MCF 10A (cell line): ENCODE measurements around the gene ZBTB2. TPM values are rescaled to one million over a fixed set of nuclear protein-coding genes. Genes with fewer than 3 reads are reported as not detected.
"Not testable (repeated sequence)": the region's sequence is repeated elsewhere in the genome, so short reads cannot be mapped to it uniquely, and the experiment has no call there.

Experiments used
- BruUV-seq: library from RNA; stranded (reverse); fragments of 400-500 nt; replicated peaks from 2 replicates; lab custom pipeline; 2021; lab: Mats Ljungman, UMichigan
- CTCF ChIA-PET: fragments of 300-600 bp; sonication (Branson Sonifier 250); formaldehyde crosslinking; extraction: SDS; loops from one replicate; lab custom pipeline; 2021; ENCODE audit warnings: antibody characterized with exemption, inconsistent platforms; lab: Yijun Ruan, JAX
- POLR2A ChIA-PET: fragments of 300-600, 350-650 bp; sonication (Branson Sonifier 250); formaldehyde crosslinking; extraction: SDS; loops from one replicate; lab custom pipeline; 2020; ENCODE audit warnings: antibody characterized with exemption, inconsistent platforms; lab: Yijun Ruan, JAX
- DNase-seq: peaks from one replicate; pipeline ENCODE4 v3.0.0-alpha.2; 2018; ENCODE audit not compliant: unreplicated experiment
- H3K27ac Mint-ChIP-seq: one replicate; pipeline ENCODE4 v1.8.0; 2022; ENCODE audit warnings: mild to moderate bottlenecking, low read depth, mixed read lengths; ENCODE audit not compliant: unreplicated experiment
- H3K27me3 Mint-ChIP-seq: one replicate; pipeline ENCODE4 v1.8.0; 2022; ENCODE audit warnings: mixed read lengths; ENCODE audit not compliant: insufficient read depth, unreplicated experiment
- H3K36me3 Mint-ChIP-seq: one replicate; pipeline ENCODE4 v1.8.0; 2022; ENCODE audit warnings: mild to moderate bottlenecking, moderate library complexity, mixed read lengths; ENCODE audit not compliant: insufficient read depth, unreplicated experiment
- H3K4me1 Mint-ChIP-seq: one replicate; pipeline ENCODE4 v1.8.0; 2022; ENCODE audit warnings: mixed read lengths; ENCODE audit not compliant: insufficient read depth, unreplicated experiment
- H3K4me3 Mint-ChIP-seq: one replicate; pipeline ENCODE4 v1.8.0; 2022; ENCODE audit warnings: mild to moderate bottlenecking, moderate library complexity, mixed read lengths; ENCODE audit not compliant: unreplicated experiment
- H3K9me3 Mint-ChIP-seq: one replicate; pipeline ENCODE4 v1.8.0; 2022; ENCODE audit warnings: mixed read lengths; ENCODE audit not compliant: unreplicated experiment
- CTCF ChIP-seq: fragments of 200-600 bp; IDR thresholded peaks from one replicate; pipeline ENCODE4 v1.8.0; 2022; ENCODE audit warnings: antibody characterized with exemption, mild to moderate bottlenecking; ENCODE audit not compliant: unreplicated experiment
- intact Hi-C: fragments of 100-400 bp; cut with micrococcal nuclease; formaldehyde crosslinking; loops from 2 replicates; pipeline ENCODE4 v1.14.1; 2022
- total RNA-seq: library from RNA; stranded (reverse); gene quantifications from 2 replicates; pipeline ENCODE4 v1.2.3, GENCODE V29; 2022

ZBTB2 gene
- total RNA-seq, 1 experiment from 2014 or later: 15.6 TPM

DNA sequence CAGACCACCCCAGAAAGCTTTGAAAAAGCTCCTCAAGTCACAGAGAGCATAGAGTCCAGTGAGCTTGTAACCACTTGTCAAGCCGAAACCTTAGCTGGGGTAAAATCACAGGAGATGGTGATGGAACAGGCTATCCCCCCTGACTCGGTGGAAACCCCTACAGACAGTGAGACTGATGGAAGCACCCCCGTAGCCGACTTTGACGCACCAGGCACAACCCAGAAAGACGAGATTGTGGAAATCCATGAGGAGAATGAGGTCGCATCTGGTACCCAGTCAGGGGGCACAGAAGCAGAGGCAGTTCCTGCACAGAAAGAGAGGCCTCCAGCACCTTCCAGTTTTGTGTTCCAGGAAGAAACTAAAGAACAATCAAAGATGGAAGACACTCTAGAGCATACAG is 39.6 kb downstream of the ZBTB2 start:
- Mint-ChIP-seq H3K27ac (no peak overlapping the region), H3K4me1 (no peaks in the 10 kb centered on the region), H3K27me3 (no peaks in the 10 kb centered on the region), H3K4me3 (no peak overlapping the region), H3K9me3 (no peaks in the 10 kb centered on the region), H3K36me3 (no peaks in the 10 kb centered on the region)
- CTCF ChIA-PET: interaction anchor here (0.6 kb wide), 1 partner anchor 370 kb away, joined by 3 read pairs; no protein-coding TSS in a partner anchor
- DNase-seq: no peak
- POLR2A ChIA-PET: no interaction called here
- BruUV-seq: no TSS peak
- intact Hi-C loops: no loop called here
- no peak for TF ChIP-seq CTCF

GRCh38 chr6:151351146-151351700 is 40.1 kb downstream of the ZBTB2 start:
- CTCF ChIA-PET: no interaction called here

GRCh38 chr6:151350442-151351145 is 40.8 kb downstream of the ZBTB2 start:
- H3K27me3 Mint-ChIP-seq: no peaks in the 10 kb centered on the region
- no peak for TF ChIP-seq CTCF
- BruUV-seq: no TSS peak
- CTCF ChIA-PET: interaction anchor here (1.0 to 1.4 kb wide), 3 partner anchors 16 to 459 kb away, joined by 3 to 4 read pairs (median 4); no protein-coding TSS in a partner anchor
- H3K9me3 Mint-ChIP-seq: no peaks in the 10 kb centered on the region
- H3K4me1 Mint-ChIP-seq: no peaks in the 10 kb centered on the region
- no peak overlapping the region for H3K4me3 Mint-ChIP-seq
- intact Hi-C loops: no loop called here
- no peak for DNase-seq
- no peak overlapping the region for H3K27ac Mint-ChIP-seq
- H3K36me3 Mint-ChIP-seq: no peaks in the 10 kb centered on the region
- POLR2A ChIA-PET: interaction anchor here (1.2 kb wide), 1 partner anchor 16 kb away, joined by 3 read pairs; no protein-coding TSS in a partner anchor

More at GRCh38 chr6:151351146-151351700, 40.1 kb downstream of the ZBTB2 start:
- H3K27ac Mint-ChIP-seq: no peak overlapping the region
- no peaks in the 10 kb centered on the region for H3K27me3 Mint-ChIP-seq
- DNase-seq: no peak
- POLR2A ChIA-PET: interaction anchor here (1.2 kb wide), 1 partner anchor 16 kb away, joined by 3 read pairs; no protein-coding TSS in a partner anchor
- no peaks in the 10 kb centered on the region for H3K36me3 Mint-ChIP-seq
- intact Hi-C loops: no loop called here
- H3K4me1 Mint-ChIP-seq: no peaks in the 10 kb centered on the region
- TF ChIP-seq CTCF: no peak
- H3K4me3 Mint-ChIP-seq: no peak overlapping the region
- no peaks in the 10 kb centered on the region for H3K9me3 Mint-ChIP-seq
- BruUV-seq: no TSS peak

DNA sequence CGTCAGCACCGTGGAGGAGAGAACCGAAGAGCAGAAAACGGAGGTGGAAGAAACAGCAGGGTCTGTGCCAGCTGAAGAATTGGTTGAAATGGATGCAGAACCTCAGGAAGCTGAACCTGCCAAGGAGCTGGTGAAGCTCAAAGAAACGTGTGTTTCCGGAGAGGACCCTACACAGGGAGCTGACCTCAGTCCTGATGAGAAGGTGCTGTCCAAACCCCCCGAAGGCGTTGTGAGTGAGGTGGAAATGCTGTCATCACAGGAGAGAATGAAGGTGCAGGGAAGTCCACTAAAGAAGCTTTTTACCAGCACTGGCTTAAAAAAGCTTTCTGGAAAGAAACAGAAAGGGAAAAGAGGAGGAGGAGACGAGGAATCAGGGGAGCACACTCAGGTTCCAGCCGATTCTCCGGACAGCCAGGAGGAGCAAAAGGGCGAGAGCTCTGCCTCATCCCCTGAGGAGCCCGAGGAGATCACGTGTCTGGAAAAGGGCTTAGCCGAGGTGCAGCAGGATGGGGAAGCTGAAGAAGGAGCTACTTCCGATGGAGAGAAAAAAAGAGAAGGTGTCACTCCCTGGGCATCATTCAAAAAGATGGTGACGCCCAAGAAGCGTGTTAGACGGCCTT is 41.6 kb downstream of the ZBTB2 start:
- Mint-ChIP-seq H3K4me1 (no peaks in the 10 kb centered on the region), H3K9me3 (no peaks in the 10 kb centered on the region), H3K36me3 (no peaks in the 10 kb centered on the region), H3K4me3 (no peak overlapping the region), H3K27me3 (no peaks in the 10 kb centered on the region), H3K27ac (no peak overlapping the region)
- CTCF ChIA-PET: interaction anchor here (0.7 to 1.4 kb wide), 4 partner anchors 15 to 1294 kb away, joined by 3 to 4 read pairs (median 4); no protein-coding TSS in a partner anchor
- no peak for DNase-seq
- BruUV-seq: no TSS peak
- intact Hi-C loops: no loop called here
- POLR2A ChIA-PET: interaction anchor here (1.2 kb wide), 1 partner anchor 15 kb away, joined by 3 read pairs; no protein-coding TSS in a partner anchor
- TF ChIP-seq CTCF: no peak

DNA sequence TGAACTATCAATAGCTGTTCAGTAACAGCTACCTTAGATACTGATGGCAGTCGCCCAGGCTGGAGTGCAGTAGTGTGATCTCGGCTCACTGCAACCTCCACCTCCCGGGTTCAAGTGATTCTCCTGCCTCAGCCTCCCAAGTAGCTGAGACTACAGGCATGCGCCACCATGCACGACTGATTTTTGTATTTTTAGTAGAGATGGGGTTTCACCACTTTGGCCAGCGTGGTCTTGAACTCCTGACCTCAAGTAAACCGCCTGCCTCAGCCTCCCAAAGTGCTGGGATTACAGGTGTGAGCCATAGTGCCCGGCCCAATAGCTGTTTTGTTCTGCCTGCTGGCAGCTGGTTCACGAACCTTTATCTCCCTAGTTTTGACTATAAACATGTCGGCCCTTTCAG is 48.6 kb downstream of the ZBTB2 start:
- H3K27me3 Mint-ChIP-seq, H3K4me3 Mint-ChIP-seq, BruUV-seq, DNase-seq, H3K4me1 Mint-ChIP-seq, H3K36me3 Mint-ChIP-seq, H3K9me3 Mint-ChIP-seq, H3K27ac Mint-ChIP-seq, POLR2A ChIA-PET, intact Hi-C loops: not testable (repeated sequence)
- CTCF ChIA-PET: interaction anchor here (0.7 kb wide), 1 partner anchor 323 kb away, joined by 3 read pairs; no protein-coding TSS in a partner anchor
